Measurements from ENCODE around the gene TNNC1.

Gene TNNC1

DNA sequence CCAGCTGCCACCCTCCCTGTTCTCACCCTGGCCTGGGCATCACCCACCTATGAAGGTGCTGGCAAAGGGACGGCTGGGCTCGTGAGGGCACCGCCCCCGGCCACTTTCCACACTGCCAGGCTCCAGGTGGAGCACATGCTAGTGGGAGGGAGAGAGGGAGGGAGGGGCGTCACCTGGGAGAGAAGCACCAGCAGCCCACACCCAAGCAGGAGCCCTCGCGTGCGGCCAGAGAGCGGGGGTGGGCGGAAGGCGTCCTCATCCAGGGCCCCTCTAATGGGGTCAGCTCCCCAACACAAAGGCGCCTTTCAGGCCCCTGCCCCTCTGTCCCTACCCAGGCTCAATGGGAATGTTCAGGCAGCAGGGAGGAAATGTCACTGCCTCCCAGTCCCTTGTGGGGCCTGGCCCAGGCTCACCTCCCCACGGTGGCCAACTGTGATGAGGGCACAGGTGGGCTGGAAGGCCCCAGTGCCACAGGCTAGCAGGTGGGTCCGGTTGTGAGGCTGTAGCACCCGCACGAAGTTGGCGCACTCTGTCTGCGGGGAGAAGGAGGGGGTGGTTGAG, 12.0 kb downstream of the TNNC1 start:
- no peak for DNase-seq

DNA sequence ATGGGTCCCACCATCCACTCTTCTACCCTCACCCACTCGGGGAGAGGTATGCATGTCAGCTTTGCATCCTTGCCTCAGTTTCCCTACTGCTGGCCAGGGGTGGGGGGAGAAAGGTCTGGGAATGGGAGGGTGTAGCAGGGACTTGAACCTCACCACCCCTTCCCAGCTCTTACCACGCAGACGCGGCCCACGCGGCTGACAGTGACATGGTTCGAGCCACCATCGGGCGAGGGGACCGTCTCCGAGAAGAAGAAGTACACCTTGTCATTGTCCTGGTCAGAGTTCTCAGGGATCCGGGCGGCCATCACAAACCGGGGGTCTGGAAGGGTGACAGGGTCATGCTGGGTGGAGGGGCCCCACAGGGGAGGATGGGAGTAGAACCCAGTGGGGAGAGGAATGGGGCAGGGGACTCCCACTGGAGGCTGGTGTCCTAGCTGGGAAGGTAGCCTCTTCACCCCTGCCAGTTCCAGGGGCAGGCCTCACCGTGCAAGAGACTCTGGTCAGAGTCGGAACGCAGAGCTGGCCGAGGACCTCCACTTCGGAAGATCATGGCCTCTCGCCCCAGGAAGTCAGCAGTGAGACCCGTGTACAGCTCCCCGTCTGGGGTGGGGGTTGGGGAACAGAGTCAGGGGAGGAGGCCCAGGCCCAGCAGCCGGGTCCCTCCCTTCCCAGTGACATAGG, 12.6 kb downstream of the TNNC1 start:
- no peak for DNase-seq

DNA sequence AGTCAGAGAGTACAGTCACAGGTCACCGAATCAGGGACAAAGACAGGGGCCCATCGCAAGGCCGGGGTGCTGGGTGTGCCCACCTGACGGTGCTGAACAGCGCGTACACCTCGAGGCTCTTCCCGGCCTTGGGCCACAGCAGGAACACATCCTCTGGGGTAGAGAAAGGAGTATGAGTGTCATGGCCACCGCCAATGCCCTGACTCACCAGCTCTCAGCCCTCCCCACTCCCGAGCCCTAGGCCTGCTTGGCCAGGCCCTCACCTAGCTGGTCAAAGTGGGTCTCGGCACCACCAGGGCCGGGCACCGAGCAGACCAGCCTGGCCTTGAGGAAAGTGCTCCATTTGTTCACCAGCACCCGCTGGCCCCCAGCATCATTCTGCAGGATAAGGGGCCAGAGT, 13.2 kb downstream of the TNNC1 start:
- DNase-seq: no peak

DNA sequence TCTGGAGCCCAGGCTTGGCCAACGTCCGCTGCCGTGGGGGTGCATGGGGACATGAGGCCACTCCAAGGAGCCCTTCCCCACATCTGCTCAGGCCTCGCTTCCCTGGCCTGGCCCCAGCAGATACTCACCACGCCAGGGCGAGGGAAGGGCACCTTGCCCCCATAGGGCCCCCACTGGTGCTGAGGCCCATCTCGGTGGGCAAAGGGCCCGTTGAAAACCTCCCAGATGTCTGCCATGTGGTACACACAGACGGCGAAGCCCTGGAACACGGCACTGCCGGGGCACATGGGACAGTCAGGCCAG, 13.6 kb downstream of the TNNC1 start:
- no peak for DNase-seq

DNA sequence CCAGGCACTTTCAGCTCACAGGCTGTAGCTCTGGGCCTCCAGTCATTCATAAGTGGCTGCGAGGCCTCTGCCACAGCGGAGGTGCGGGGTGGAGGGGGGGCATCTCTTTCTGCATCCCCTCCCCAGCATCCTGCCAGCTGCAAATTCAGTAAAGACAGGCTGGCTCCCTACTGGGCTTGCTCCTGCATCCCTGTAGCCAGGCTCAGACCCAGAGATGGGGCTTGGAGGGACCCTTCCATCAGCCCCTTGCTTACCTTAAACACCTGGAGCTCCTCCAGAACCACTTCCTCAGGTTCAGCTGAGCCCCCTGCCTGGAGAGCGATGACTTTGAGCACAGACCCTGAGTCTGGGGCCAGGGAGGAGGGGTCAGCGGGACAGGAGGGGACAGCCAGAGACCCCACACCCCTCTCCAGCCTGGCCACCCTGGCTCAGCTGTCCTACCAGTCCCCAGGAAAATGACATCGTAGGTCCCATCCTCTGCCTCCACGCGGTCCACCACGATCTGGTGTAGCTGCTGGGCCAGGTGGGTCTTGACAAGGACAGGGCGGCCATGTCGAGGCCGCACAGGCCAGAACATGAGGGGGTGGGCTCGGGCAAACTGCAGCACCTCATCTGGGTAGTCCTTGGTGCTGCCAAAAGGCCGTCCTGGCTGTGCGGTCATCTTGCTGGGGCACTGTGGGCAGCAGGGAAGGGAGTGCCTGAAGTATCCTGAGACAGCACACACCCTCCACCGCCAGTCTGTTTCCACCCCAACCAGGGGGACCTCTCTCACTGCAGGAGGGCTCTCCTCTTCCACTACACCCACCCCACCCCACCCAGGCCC, 14.2 kb downstream of the TNNC1 start:
- no peak for DNase-seq

DNA sequence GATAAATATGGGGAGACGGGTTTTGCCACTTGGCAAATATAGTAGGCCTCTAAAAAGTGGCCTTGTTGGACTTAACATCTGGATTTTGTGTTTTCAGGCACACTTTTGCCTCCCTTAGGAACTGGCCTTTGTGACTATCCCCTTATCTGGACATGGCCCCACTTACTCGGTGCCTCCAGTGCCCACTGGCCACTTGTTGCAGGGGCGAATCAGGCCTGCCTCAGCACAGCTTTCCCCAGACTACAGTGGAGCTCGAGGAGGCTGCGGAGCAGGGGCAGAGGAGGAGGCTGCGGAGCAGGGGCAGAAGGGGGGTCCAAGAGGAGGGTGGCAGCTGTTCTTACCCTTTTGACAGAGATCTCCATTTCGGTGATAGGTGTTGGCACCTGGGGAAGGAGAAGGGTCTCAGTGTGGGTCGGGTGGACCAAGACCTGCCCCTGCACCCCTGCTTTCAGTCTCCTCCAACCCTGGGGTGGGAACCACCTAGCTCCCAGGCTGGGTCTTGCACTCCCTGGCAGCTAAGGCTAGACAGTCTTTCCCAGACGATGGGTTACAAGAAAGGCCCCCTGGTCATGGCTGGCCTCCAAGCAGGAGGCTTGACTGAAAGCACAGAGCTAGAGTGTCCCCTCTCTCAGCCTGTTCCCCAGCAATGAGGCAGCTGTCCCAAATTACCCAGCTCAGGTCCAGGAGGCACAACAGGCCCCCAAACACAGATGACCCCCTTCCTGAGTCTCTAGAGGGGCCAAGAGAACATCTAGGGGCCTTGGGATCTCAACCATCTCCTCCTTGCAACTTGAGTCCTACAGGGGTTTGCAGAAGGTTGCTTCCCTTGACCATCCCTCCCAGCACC, 15.0 kb downstream of the TNNC1 start:
- no peak for DNase-seq

DNA sequence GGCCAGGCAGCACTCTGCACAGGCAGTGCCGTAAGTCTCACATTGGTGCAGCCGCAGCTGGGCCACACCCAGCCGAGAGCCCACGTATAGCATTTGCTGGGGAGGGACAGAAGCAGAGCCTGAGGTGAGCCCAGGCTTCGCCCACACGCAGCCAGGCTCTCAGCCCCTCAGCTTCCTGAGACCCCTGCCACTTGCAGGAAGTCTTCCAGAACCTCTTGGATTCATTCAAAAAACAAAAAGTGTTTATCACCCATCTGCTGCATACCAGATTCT, 15.8 kb downstream of the TNNC1 start:
- DNase-seq: no peak

DNA sequence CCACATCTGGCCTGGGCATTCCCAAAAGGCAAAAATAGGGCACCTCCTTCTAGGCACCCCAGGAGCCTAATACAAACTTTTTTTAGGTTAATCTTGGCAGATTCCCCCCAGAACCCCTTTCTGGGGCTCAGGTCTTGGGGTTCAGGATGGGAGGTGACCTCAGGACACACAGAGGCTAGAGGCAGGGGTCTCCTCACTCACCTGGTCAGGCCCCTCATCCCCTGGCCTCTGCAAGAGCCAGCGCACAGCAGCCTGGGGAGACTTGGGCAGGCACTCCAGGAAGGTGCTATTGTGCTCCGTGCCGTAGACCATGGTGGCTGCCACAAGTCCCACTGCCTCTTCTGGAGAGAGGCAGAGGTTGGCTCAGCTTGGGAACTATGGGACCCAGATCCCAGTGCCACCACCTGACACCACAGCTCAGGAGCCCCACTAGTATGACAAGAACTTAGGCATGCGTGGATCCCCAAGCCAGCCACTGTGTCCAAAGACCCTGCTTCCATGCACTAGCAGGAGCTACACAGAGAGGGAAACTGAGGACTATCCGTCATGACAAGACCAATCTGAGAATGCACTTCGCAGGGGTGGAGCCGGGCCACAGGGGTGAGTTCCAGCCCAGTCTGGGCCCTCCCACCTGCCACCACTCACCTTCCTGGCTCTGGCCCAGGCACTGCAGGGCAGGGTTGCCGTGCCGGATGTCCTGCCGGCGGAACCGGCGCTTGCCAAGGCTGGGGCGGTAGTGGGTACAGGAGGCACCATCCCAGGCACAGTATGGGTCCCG, 16.3 kb downstream of the TNNC1 start:
- DNase-seq: no peak

DNA sequence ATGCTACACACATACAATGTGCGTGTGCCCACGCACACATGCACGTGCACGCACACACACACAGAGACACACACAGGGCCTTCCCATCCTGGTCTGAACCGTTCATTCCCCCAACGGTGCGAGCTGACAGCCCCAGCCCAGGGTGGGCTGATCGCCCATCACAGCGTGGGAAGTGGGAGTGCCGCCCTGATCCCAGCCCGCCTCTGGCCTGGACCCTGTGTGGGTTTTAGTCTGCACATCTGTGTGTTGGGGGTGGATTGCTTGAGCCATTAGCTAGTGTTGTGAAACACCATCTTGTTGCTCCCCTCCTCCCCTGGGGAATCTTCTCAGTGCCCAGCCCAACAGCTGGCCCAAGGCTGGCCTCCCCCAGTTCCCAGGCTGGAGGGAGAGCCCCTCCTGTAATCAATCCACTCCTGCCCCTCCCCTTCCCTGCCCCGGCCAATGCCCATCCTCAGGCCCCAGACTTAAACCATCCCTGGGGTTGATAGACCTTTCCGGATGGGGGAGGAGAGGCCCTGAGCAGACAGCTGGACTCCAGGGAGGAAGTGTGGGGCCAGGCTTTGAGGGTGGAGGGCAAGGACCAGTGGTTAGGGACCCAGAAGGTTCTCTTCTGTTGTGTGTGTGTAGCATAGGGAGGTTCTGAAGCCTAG, 17.2 kb downstream of the TNNC1 start:
- DNase-seq: no peak

DNA sequence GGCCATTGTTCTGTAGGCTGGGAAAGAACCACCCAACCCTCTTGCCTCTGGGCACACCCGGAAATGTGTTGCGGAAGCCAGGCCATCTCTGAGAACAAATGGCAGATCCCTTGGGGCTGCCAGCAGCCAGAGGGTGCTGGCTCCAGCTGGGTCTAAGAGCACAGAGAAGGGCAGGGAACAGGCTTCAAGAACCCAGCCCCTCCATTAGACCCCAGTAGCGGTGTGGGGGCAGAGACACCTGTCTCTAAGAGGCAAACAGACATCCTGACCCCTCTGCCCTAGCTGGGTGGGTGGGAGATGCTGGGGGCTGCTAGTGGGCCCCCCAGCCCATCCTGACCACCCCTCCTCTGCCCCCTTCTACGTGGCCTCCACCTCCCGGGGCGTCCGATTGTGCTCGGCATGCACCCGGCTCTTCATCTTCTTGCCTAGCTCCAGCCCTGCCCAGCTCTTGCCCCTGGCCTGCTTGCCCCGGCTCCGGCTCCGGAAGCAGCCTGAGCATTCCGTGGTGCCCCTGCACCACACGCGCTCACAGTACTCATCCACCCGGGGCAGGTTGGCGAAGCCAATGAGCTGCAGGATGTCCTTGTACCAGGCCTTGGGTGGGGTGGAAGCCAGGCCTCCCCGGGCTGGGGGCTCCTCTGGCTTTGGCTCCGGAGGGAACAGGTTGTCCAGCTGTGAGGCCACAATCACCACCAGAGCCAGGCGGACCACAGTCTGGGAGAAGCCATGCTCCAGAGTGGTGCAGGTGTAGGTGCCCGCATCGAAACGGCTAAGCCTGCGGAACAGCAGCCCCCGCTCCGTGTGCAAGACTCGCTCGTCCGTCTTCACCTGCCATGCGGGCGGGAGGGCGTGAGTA, 18.4 kb downstream of the TNNC1 start:
- no peak for DNase-seq

DNA sequence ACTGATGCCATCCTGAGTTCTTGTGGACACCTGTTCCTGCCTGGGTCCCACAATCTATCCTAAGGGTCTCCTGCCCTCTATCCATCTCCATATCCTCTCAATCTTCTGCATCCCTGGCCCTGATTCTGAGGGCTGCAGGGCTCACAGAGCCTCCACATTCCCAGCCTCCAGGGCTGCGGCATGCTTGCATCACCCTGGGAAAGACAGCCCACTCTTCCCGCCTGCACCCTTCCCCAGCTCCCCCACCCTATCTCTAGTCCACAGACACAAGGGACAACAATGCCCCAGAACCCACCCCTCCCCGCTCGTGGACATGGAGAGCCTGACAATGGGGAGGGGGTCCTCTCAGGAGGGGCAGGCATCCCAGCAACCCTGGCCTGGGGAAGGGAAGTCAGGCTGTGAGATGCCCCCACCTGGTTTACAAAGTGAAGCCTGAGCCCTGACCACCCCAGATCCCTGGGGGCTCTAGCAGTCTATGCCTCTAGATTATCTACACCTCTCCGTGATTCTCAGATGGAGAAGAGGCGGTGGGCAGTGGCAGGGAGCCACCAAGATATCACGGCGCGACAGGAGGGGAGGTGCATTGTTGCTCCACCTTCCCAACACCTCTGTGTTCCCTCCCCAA, 19.2 kb downstream of the TNNC1 start:
- no peak for DNase-seq

DNA sequence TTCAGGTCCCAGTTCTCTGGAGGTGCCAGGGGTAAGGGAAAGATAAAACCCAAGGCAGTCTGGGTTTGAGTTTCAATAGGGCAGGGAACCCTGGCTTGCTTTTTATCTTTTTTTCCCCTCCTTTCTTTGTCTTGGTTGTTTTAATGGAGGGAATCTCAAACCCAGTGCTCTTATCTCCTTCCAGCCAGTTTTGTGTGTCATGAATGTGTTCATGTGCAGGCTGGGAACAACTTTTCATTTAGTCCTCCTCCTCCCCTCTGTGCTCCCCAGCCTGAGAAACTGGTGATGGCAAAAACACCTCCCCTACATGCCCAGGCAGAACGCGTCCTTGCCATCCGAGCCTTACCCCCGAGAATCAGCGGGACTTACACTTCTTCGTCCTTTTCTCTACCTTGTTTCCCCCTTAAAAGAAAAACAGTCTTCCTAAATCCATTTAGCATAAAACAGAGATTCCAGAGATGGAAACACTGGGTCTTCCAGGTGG, 19.8 kb downstream of the TNNC1 start:
- DNase-seq: no peak

DNA sequence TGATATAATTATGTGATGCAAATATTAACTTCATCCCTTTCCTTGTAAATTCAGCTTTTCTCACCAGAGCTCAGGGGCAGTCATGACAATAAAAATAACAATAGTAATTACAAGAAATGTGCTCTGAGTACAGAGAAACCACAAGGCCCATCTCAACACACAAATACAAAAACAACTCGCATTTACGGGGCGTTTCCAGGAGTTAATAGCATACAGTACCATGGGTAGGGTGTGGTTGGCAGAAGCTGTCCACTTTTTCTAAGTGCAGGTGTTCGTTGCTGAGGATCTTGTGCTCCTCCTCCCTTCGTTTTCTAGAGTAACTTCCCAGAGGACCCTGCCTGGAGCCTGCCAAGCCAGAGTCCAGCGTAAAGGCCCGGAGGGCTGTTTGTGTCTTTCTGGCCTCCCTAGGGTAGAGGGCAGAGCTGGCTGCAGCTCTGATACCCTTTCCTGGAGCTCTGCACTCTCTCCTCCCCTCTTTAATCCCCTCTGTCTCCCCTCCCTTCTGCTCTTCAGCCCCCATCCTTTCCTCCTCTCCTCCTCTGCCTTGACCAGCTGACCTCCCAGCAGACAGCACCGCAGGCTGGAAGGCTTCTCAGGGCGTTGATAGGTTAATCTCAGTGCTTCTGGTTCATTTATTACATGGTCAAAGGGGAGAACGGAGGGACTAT, 20.4 kb downstream of the TNNC1 start:
- no peak for DNase-seq

DNA sequence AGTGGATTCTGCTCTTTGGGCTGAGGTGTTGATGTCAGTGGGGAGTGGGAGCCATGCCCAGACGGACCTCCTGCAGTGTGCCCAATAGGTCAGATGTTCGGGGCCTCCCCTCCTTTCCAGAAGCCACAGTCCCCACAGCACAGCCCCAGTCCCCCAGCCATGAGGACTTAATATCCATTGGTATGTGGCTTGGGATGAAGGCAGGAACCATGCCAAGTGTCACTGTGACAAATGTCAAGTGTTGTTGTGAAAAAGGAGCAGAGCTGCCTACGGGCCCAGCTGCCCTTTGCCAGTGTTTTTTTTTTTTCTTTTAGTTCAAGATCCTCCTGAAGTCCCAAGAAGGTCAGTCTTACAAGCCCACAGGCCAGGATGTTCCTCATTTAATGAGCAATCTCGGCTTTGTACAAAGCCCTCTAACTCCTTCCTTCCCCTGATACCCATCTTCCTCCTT, 21.1 kb downstream of the TNNC1 start:
- no peak for DNase-seq

DNA sequence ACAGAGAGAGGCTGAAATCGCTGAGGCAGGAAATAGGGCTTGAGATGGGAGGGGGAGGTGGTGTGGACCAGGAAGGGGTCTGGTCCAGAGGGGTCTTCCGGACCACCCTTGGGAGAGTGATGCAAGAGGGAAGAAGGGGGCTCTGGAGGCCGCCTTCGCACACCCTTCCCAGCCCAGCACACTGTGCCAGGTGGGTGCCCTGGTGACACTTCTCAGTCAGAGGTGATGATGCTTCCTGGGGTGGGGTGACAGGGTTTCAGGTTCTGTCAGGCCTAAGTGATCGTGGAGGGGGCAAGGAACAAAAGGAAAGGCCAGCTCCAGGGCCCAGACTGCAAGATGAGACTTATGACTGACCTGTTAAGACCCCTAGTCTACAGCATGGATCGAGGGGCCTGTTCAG, 21.6 kb downstream of the TNNC1 start:
- DNase-seq: no peak

DNA sequence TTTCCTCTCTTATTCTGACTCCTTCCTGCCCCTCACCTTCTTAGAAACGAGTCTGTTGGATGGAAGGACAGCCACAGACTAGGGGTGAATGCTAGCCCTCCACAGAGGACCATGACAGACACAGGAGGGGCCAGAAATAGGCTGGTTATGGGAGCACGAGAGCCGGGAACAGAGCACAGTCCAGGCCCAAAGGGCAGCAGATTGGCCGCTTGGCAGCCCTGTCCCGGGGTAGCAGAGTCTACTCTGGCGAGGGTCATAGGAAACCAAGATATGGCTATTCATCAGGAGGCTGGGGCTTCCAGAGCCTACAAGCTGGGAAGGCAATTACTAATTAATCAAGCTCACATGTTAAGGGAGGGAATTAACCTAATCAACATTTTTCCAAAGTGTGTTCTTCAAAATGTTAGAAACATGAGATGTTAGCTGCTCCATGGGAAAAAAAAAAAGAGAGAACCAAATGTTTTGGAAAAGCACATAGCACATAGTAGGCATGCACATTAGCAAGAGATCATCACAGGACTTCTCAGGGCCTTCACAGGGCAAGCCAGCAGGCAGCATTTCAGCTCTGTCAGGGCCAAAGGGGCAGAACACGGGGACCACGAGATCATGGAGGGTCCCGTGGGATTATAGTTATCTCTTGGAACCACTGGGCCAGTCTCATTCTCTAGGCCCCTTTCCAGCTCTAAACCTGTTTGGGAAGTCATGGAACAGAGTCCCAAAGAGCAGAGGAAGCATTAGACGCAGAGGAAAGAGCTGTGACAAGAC, 22.2 kb downstream of the TNNC1 start:
- no peak for DNase-seq

DNA sequence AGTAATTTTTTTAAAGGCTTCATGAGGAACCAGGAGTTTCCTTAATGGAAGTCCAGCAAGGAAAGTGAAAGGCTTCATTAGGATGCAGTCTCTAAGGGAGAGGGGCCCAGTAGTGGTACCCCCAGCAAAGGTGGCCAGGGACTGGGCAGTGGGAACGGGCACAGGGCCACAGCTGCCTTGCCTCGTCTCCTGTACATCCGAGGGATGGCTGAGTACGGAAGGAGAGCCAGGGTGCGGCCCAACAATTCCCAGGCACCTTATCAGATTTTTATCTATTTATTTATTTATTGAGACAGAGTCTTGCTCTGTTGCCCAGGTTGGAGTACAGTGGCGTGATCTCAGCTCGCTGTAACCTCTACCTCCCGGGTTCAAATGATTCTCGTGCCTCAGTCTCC, 23.4 kb downstream of the TNNC1 start:
- no peak for DNase-seq

DNA sequence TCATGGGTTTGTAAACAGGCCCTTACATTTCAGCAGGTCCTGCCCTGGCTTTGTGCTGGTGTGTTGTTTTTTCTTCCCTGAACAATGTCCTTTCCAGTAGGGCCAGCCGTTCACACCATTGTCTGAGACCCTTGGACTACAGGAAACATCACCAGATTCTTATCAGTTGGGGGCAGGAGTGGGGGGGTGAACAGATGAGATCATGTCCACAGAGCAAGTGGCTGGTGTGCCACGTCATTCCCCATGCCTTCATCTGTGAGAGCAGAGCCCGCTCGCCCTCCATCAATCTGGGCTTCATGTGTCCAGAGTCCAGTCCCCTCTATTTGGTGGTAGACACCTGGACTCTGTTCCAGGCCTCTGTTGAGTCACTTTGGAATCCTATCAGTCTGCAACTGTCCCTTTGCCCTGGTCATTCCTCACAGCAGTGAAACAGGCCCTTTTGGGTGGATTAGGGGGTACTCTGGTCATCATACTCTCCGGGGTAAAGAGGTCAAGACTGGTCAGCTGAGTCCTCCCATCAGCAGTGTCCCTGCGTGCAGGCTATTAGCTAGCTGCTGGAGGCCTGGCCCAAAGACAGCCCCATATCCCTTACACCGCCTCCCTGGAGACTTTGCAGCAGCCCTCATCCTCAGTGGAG, 23.9 kb downstream of the TNNC1 start:
- DNase-seq: no peak

DNA sequence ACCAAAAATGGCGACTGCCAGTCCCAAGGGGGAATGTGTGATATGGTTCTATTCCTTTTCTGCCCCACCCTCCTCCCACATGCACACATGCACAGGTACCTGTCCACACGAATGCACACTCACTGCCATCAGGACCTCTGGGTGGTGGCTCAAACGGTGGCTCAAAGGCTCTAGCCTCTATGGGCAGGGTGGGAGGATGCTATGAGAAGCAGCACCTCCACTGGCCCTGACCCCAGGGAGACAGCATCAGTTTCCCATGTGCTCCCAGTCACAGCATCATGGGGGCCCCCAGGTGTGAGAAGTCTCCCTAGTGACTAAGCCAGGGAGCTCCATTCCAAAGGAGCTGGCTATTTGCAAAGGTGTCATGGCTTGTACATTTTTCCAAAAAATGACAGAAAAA, 24.8 kb downstream of the TNNC1 start:
- no peak for DNase-seq
